Retinal pigment epithelial cell (primary cell): ENCODE results near the gene STXBP6.

ENCODE experiments used
- DNase-seq: peaks from one replicate; pipeline ENCODE4 v3.0.0-alpha.2; 2010; ENCODE audit warnings: low read depth
- H3K4me3 ChIP-seq: 2 replicates; pipeline ENCODE4 v1.5.1; 2011; ENCODE audit warnings: mild to moderate bottlenecking, low read length, control low read depth, moderate library complexity
- TF ChIP-seq, protein P1 (sequence below): conservative IDR thresholded peaks from 2 replicates; pipeline ENCODE4 v1.5.1; 2011; ENCODE audit warnings: low read depth, low read length, control low read depth, inconsistent platforms

Gene STXBP6

DNA sequence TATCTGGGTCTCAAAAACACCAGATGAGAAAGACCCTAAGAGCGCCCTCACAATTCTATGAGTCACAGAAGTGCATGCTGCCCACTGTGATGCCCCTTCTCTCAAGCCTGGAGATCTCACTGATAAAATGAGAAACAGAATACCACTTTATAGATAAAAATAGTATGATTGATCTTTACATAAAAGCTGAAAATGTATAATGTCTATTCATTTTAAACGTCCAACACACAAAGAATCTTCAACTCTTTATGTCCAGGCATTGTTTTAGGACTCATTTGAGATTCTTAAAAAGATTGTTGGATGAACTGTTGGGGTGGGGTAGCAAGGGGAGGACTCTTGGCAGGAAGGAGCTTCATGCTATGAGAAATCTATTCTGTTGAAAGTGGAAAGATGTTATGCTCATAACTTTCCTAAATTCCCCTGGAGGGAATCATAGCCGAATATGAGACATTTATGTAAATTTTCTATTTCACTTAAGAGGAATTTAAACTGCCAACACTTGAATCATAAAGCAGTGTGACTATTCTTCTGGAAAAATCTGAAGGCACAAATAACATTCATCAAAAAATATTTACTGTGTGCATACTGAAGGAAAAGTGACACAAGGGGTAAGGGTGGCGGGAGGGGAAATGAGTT is 174.6 kb downstream of the STXBP6 start:
- no peak overlapping the region for H3K4me3 ChIP-seq
- DNase-seq, result no peak
- TF ChIP-seq, protein P1, sequence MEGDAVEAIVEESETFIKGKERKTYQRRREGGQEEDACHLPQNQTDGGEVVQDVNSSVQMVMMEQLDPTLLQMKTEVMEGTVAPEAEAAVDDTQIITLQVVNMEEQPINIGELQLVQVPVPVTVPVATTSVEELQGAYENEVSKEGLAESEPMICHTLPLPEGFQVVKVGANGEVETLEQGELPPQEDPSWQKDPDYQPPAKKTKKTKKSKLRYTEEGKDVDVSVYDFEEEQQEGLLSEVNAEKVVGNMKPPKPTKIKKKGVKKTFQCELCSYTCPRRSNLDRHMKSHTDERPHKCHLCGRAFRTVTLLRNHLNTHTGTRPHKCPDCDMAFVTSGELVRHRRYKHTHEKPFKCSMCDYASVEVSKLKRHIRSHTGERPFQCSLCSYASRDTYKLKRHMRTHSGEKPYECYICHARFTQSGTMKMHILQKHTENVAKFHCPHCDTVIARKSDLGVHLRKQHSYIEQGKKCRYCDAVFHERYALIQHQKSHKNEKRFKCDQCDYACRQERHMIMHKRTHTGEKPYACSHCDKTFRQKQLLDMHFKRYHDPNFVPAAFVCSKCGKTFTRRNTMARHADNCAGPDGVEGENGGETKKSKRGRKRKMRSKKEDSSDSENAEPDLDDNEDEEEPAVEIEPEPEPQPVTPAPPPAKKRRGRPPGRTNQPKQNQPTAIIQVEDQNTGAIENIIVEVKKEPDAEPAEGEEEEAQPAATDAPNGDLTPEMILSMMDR, result no peak

DNA sequence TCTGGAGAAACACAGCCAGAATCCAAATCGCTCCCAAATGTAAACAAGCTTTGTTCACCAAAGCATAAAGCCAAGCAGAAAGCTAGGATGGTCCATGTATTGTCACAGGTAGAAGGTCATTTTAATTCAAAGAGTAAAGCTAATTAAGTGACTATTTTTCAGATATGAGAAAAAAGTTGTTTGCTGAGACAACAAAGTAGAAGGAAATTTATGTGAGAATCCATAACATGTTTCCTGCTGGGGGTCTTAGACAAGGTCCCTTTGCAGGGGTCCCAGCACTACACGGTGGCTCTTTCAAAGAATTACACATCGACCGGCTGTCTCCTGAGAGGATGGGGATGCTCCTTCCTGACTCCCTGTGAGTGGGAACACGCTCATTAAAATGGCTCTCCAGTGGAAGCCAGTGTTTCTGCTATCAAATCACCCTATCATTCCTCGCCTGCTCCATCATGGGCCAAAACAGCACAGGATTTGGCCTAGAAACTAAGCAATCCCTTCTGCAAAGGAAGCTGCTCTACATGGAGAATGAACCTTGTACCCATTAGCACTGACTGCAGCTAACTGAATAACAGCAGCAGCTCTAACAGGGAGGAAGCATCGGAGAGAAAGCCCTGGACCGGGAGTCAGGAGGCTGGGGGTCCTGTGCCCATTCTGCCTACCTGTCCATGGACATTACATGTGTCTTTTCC is 175.3 kb downstream of the STXBP6 start:
- no peak overlapping the region for H3K4me3 ChIP-seq
- no peak for DNase-seq
- TF ChIP-seq, protein P1, result no peak

DNA sequence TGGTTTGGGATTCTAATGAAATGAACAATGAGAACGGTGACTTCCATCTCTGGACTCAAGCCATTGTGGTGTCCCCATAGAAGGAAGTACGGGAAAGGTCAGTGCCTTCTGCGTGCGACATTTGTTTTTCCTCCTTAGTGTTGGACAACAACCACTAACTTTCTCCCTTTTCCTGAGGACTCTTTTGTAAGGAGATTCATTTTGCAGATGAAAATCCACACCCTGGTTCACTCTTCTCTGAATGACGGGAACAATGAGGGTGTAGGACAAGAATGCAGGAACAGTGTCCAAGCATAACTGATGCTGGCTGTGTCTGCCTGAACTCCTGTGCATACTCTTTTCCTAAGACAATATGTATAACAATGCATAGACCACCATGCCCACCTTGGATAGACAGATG is 176.4 kb downstream of the STXBP6 start:
- DNase-seq, result no peak
- H3K4me3 ChIP-seq, result no peak overlapping the region
- TF ChIP-seq, protein P1, result no peak

DNA sequence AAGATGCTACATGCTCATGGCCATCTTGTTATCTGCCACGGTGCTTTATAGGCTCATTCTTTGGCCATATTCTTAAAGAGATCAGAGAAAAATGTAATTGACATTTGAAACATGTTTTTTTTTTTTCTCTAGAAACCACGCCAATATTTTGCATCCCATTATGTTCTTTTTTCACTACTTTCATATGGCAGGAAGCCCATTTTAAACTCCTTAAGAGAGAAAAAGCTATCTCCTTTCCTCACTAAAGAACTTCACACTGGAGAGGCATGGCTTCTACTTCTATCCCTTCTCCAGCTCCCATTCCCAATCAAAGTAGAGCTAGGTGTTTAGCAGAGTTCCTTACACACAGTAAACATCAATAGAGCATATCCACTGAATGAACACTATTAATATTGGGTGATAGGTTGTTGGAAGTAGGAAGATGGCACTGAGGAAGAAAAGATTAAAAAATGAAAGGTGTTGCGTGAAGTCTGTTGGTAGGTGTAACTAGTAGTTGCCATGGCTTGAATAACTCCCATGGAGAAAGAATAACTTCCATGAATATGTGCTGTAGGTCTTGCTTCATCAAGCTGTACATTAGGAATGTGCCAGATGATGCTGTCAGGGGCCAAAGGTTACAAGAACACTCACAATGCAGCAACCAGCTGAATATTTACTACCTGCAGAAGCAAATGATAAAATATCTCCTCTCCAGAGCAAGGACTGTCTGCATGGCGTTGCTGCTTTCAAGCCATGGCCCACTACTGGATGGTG is 178.8 kb downstream of the STXBP6 start:
- H3K4me3 ChIP-seq, result no peak overlapping the region
- no peak for DNase-seq
- TF ChIP-seq, protein P1, result no peak

DNA sequence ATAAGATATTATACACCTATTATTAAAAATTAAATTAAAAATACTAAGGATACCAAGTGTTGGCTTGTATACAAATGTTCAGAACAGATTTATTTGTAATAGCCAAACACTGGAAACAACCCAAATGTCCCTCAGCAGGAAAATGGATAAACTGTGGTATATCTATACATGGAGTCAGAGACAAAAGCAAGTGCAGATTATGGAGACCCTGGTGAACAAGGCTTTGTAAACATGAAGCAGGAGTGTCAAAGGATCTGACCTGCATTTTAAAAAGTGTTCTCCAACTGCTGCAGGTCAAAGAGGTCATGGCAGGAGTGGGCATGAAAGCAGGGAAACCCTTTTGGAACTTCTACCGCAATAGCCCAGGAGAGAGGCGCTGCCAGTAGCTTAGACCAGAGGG is 181.6 kb downstream of the STXBP6 start:
- DNase-seq, result no peak

DNA sequence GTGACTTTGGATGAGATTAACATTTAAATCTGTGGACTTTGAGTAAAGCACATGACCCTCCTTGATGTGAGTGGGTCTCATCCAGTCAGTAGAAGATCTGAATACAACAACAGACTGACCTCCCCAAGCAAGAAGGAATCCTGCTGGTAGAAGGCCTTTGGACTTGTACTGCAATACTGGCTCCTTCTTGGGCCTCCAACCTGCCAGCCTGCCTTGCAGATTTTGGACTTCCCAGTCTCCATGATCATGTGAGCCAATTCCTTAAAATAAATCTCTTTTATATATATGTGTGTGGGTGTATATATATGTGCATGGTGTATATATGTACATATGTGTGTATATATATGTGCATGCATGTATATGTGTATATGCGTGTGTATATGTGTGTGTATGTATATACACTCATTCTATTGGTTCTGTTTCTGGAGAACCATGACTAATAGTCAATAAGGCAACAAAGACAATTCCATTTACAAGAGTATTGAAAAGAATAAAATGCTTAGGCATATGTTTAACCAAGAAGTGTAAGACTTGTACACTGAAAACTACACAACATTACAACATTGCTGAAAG is 183.8 kb downstream of the STXBP6 start:
- no peak overlapping the region for H3K4me3 ChIP-seq
- TF ChIP-seq, protein P1, result no peak
- DNase-seq, result no peak

More for the DNA sequence above, 181.6 kb downstream of the STXBP6 start:
- TF ChIP-seq, protein P1, result no peak
- no peak overlapping the region for H3K4me3 ChIP-seq
